Measurements from ENCODE around the gene STX1A.
"Not testable (repeated sequence)": the region's sequence is repeated elsewhere in the genome, so short reads cannot be mapped to it uniquely, and the experiment has no call there.

STX1A gene

GRCh38 chr7:73680501-73680900 is 39.0 kb downstream of the STX1A start:
- Histone ChIP-seq H3K27me3 (ENCODE audit: insufficient read depth, insufficient read length) (no peaks in the 10 kb centered on the region), H3K4me1 (ENCODE audit: insufficient read depth, insufficient read length) (no peaks in the 10 kb centered on the region), H3K4me3 (ENCODE audit: insufficient read length, low read depth) (no peak overlapping the region), H3K9ac (ENCODE audit: insufficient read length, low read depth) (no peak overlapping the region), H3K36me3 (ENCODE audit: insufficient read depth, insufficient read length, low read length) (peaks cover 35% of the 10 kb centered on the region), H3K9me3 (ENCODE audit: insufficient read depth, low read length) (no peaks in the 10 kb centered on the region)
- no peak for TF ChIP-seq ZNF274 (IDR thresholded peaks at IDR 0.05; ENCODE audit: low read depth, low read length)
- TF ChIP-seq SUZ12 (IDR thresholded peaks at IDR 0.05; ENCODE audit: extremely low read depth, insufficient read depth, insufficient read length), result no peak
- no peak for TF ChIP-seq YY1 (IDR thresholded peaks at IDR 0.05; ENCODE audit: insufficient read depth, insufficient read length)
- no peak for DNase-seq (ENCODE audit: low read depth, low spot score)

- Histone ChIP-seq H3K9ac (ENCODE audit: insufficient read length, low read depth) (no peak overlapping the region), H3K9me3 (ENCODE audit: insufficient read depth, low read length) (no peaks in the 10 kb centered on the region), H3K27me3 (ENCODE audit: insufficient read depth, insufficient read length) (no peaks in the 10 kb centered on the region), H3K4me3 (ENCODE audit: insufficient read length, low read depth) (no peak overlapping the region), H3K36me3 (ENCODE audit: insufficient read depth, insufficient read length, low read length) (peaks cover 28% of the 10 kb centered on the region), H3K4me1 (ENCODE audit: insufficient read depth, insufficient read length) (no peaks in the 10 kb centered on the region)
- no peak for DNase-seq (ENCODE audit: low read depth, low spot score)
- TF ChIP-seq ZNF274 (IDR thresholded peaks at IDR 0.05; ENCODE audit: low read depth, low read length) (no peak), SUZ12 (IDR thresholded peaks at IDR 0.05; ENCODE audit: extremely low read depth, insufficient read depth, insufficient read length) (no peak), YY1 (IDR thresholded peaks at IDR 0.05; ENCODE audit: insufficient read depth, insufficient read length) (no peak)
Observed at GRCh38 chr7:73679709-73680108, 39.8 kb downstream of the STX1A start.

GRCh38 chr7:73678862-73679261 is 40.6 kb downstream of the STX1A start:
- TF ChIP-seq ZNF274 (IDR thresholded peaks at IDR 0.05; ENCODE audit: low read depth, low read length) (no peak), SUZ12 (IDR thresholded peaks at IDR 0.05; ENCODE audit: extremely low read depth, insufficient read depth, insufficient read length) (no peak), YY1 (IDR thresholded peaks at IDR 0.05; ENCODE audit: insufficient read depth, insufficient read length) (no peak)

GRCh38 chr7:73676062-73676461 is 43.4 kb downstream of the STX1A start:
- not testable (repeated sequence) for H3K9me3 ChIP-seq (ENCODE audit: insufficient read depth, low read length); H3K4me3 ChIP-seq (ENCODE audit: insufficient read length, low read depth); H3K4me1 ChIP-seq (ENCODE audit: insufficient read depth, insufficient read length); H3K27me3 ChIP-seq (ENCODE audit: insufficient read depth, insufficient read length); DNase-seq (ENCODE audit: low read depth, low spot score); H3K9ac ChIP-seq (ENCODE audit: insufficient read length, low read depth)
- H3K36me3 ChIP-seq (ENCODE audit: insufficient read depth, insufficient read length, low read length), result peaks cover 24% of the 10 kb centered on the region

More at GRCh38 chr7:73678862-73679261, 40.6 kb downstream of the STX1A start:
- DNase-seq (ENCODE audit: low read depth, low spot score), result no peak
- H3K4me3 ChIP-seq (ENCODE audit: insufficient read length, low read depth), result no peak overlapping the region
- H3K36me3 ChIP-seq (ENCODE audit: insufficient read depth, insufficient read length, low read length), result peaks cover 28% of the 10 kb centered on the region
- no peaks in the 10 kb centered on the region for H3K9me3 ChIP-seq (ENCODE audit: insufficient read depth, low read length)
- no peak overlapping the region for H3K9ac ChIP-seq (ENCODE audit: insufficient read length, low read depth)
- H3K27me3 ChIP-seq (ENCODE audit: insufficient read depth, insufficient read length), result no peaks in the 10 kb centered on the region
- no peaks in the 10 kb centered on the region for H3K4me1 ChIP-seq (ENCODE audit: insufficient read depth, insufficient read length)

- H3K36me3 ChIP-seq (ENCODE audit: insufficient read depth, insufficient read length, low read length), result peaks cover 14% of the 10 kb centered on the region
- no peak for DNase-seq (ENCODE audit: low read depth, low spot score)
- H3K9me3 ChIP-seq (ENCODE audit: insufficient read depth, low read length), result peaks cover 5% of the 10 kb centered on the region; the same call in 1 of the 2 replicates
- peaks cover 15% of the 10 kb centered on the region for H3K4me1 ChIP-seq (ENCODE audit: insufficient read depth, insufficient read length)
- H3K27me3 ChIP-seq (ENCODE audit: insufficient read depth, insufficient read length), result no peaks in the 10 kb centered on the region
- no peak overlapping the region for H3K9ac ChIP-seq (ENCODE audit: insufficient read length, low read depth)
- H3K4me3 ChIP-seq (ENCODE audit: insufficient read length, low read depth), result no peak overlapping the region
- TF ChIP-seq YY1 (IDR thresholded peaks at IDR 0.05; ENCODE audit: insufficient read depth, insufficient read length) (no peak), ZNF274 (IDR thresholded peaks at IDR 0.05; ENCODE audit: low read depth, low read length) (no peak), SUZ12 (IDR thresholded peaks at IDR 0.05; ENCODE audit: extremely low read depth, insufficient read depth, insufficient read length) (no peak)
Observed at GRCh38 chr7:73674468-73675124, 44.9 kb downstream of the STX1A start.

GRCh38 chr7:73671857-73672445 is 47.5 kb downstream of the STX1A start:
- H3K4me1 ChIP-seq (ENCODE audit: insufficient read depth, insufficient read length), result peaks cover 15% of the 10 kb centered on the region

GRCh38 chr7:73671322-73671661 is 48.2 kb downstream of the STX1A start:
- no peak for DNase-seq (ENCODE audit: low read depth, low spot score)
- no peak for TF ChIP-seq SUZ12 (IDR thresholded peaks at IDR 0.05; ENCODE audit: extremely low read depth, insufficient read depth, insufficient read length)
- TF ChIP-seq ZNF274 (IDR thresholded peaks at IDR 0.05; ENCODE audit: low read depth, low read length), result no peak
- no peak for TF ChIP-seq YY1 (IDR thresholded peaks at IDR 0.05; ENCODE audit: insufficient read depth, insufficient read length)

More at GRCh38 chr7:73671857-73672445, 47.5 kb downstream of the STX1A start:
- peaks cover 5% of the 10 kb centered on the region; the same call in 1 of the 2 replicates for H3K9me3 ChIP-seq (ENCODE audit: insufficient read depth, low read length)
- no peak overlapping the region for H3K9ac ChIP-seq (ENCODE audit: insufficient read length, low read depth)
- H3K36me3 ChIP-seq (ENCODE audit: insufficient read depth, insufficient read length, low read length), result no peaks in the 10 kb centered on the region
- no peak overlapping the region for H3K4me3 ChIP-seq (ENCODE audit: insufficient read length, low read depth)
- TF ChIP-seq YY1 (IDR thresholded peaks at IDR 0.05; ENCODE audit: insufficient read depth, insufficient read length) (no peak), ZNF274 (IDR thresholded peaks at IDR 0.05; ENCODE audit: low read depth, low read length) (no peak), SUZ12 (IDR thresholded peaks at IDR 0.05; ENCODE audit: extremely low read depth, insufficient read depth, insufficient read length) (no peak)
- no peaks in the 10 kb centered on the region for H3K27me3 ChIP-seq (ENCODE audit: insufficient read depth, insufficient read length)
- no peak for DNase-seq (ENCODE audit: low read depth, low spot score)

More at GRCh38 chr7:73671322-73671661, 48.2 kb downstream of the STX1A start:
- Histone ChIP-seq H3K36me3 (ENCODE audit: insufficient read depth, insufficient read length, low read length) (no peaks in the 10 kb centered on the region), H3K27me3 (ENCODE audit: insufficient read depth, insufficient read length) (no peaks in the 10 kb centered on the region), H3K9me3 (ENCODE audit: insufficient read depth, low read length) (peaks cover 5% of the 10 kb centered on the region; the same call in 1 of the 2 replicates), H3K4me3 (ENCODE audit: insufficient read length, low read depth) (no peak overlapping the region), H3K4me1 (ENCODE audit: insufficient read depth, insufficient read length) (peaks cover 15% of the 10 kb centered on the region), H3K9ac (ENCODE audit: insufficient read length, low read depth) (no peak overlapping the region)
